HG02623 (cell line): ENCODE data around the gene MYO1B.
A peak's percentile ranks its signal among the peaks of the same experiment; 100 is the strongest.

Experiments used
- ATAC-seq: cut with Tn5 transposase; IDR thresholded peaks from one replicate; pipeline ENCODE4 v1.9.1; 2021; ENCODE audit warnings: moderate library complexity; ENCODE audit not compliant: unreplicated experiment

MYO1B gene

DNA sequence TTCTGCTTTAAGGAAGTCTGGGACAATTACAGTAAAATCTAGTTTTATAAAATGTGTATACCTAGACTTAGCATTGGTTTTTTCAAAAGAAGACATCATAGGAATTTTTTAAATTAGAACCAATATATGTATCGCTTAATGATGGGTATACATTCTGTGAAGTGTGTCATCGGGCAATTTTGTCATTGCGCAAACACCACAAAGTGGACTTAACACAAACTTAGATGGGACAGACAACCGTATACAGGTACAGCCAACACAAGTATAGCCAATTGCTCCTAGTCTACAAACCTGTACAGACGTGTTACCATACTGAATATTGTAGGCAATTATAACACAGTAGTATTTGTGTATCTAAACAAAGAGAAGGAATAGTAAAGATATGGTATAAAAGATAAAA is 12.7 kb downstream of the MYO1B start:
- no peak for ATAC-seq

DNA sequence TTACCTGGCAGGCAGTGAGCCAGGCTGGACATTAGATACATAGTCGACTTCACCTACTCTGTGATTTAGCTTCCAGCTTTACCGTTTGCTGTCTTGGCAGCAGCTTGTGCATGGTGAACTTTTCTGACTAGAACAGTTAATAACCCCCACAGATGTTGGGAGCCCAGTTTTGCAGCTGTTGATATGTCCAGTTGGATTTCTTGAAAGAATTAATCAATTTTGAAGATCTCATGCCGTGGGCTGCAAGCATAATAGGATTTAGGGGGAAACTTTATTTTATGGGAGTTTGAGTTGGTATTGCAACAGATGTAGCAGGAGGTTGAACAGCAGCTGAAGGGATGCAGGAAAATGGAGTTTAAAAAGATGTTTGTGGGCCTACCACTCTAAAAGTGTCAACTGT is 13.8 kb downstream of the MYO1B start:
- ATAC-seq, result no peak

DNA sequence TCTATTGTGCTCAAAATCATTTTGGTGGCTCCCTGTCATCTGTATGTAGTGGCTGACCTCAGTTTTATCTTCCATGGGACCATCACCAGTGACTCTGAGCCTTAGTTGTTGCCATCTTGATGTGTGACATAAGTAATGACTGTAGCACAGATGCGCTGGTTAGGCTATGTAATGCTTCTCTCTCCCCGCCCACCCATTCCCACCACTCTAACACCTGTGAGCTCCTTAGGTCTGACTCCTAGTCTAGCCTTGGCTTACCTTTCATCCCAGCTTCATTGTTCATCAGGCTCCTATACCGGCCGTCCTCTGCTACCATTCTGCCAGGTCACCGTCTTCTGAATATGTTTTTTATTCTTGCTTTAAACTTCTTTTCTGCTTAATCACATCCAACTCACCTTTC is 17.2 kb downstream of the MYO1B start:
- ATAC-seq, result no peak

DNA sequence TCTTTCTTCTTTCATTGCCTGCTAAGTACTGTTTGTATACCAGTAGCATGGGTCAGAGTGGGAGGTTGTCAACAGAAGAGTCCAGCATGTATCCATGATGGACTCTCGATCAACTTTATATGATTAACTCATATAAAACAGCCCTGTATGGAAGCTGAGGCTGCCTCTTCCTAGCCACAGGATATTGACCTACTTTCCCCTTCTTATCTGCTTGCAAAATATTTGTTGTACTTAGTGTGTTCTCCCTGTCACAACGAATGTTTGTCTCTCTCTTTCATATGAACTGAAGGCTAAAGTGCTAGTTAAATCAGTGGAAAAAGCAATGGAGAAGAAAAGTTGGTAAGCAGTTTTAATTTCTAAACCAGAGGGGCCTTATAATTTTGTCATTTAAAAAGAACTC is 17.8 kb downstream of the MYO1B start:
- no peak for ATAC-seq

GRCh38 chr2:191264647-191265081 is 19.5 kb downstream of the MYO1B start:
- no peak for ATAC-seq

GRCh38 chr2:191265311-191266170 is 20.3 kb downstream of the MYO1B start:
- ATAC-seq, result no peak

DNA sequence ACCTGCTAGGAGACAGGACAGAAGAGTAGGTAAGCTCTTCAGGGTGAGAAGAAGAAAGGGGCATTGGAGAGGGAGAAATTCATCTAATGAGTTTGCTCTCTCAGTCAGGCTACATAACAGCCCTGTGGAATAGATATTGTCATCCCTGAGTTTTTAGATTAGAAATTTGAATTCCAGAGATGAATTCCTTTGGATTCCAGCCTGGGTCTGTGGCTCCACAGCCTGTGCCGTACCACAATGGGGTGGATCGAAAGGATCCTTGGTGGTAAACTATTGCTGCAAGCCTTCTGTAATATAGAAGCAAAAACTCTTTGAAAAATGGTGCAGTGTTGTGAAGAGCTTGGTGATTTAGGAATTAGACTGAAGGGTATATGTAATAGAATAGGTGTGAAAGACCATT is 21.0 kb downstream of the MYO1B start:
- no peak for ATAC-seq

GRCh38 chr2:191268596-191268995 is 23.4 kb downstream of the MYO1B start:
- ATAC-seq, result no peak

- no peak for ATAC-seq
Observed at GRCh38 chr2:191270306-191271161, 25.3 kb downstream of the MYO1B start.

- ATAC-seq, result no peak
Observed at GRCh38 chr2:191272064-191272463, 26.9 kb downstream of the MYO1B start.

DNA sequence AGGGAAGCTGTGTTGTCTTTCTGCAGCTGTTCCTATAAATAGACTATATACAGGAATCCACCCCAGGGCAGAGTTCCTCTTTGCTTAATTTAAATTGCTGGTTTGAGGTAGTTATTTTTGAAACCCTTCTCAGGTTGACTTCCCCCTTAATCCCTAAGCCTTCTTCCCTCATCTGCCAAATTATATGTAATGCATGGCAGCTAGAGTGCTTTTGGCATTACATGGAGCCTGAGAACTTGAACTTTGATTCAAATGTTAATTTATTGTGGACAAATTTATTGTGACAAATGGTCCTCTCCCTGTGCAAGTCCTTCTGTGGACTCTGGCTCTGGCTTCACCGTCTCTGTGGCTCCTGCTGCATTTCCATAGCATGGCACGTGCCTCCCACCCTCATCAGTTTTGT is 29.2 kb downstream of the MYO1B start:
- ATAC-seq, result peak; percentile 55

DNA sequence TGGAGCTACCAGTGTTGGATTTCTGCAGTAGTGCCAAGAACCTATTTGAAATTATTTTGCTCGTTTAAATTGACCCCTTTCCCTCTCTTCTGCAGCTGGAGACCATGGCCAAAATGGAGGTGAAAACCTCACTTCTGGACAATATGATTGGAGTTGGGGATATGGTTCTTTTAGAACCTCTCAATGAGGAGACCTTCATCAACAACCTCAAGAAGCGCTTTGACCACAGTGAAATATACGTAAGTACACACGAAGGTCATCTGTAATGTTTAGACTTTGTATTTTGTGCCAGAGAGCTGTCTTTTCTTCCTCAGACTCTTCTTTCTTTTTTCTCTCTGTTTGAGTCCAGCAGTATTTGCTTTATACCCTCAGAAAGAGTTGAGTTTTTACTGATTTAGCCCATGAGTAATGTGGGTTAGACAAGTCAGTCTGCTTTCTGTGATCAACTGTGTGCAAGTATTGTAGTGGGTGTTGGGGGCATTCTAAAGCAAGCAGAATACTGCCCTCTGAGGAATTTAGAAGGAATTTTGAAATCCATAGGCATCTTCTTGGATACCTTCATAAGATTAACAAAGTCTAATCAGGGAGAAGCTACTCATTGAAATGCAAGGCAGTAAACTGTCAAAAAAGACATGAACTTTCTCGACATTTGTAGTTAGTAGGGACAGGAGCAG is 31.7 kb downstream of the MYO1B start:
- ATAC-seq, result no peak

DNA sequence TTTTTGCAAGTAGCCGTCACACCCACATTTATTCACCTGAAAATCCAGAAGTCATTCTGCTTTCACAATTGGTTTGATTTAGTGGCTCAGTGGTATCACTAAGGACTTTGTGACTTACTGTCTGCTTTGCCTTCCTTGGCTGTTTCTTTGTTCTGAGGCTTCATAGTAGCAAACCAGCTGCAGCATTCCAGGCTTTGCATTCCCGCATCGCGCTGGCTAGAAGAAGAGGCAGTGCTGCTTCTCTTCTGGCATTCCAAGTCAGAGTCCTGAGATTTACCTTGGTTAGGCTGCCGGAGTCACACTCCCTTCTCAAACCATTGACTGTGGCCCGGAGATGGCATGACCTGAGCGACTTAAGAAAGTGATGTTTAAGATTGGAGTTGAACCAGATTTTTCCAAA is 35.1 kb downstream of the MYO1B start:
- no peak for ATAC-seq

- ATAC-seq, result no peak
Observed at GRCh38 chr2:191280834-191281756, 35.9 kb downstream of the MYO1B start.

GRCh38 chr2:191285252-191285651 is 40.0 kb downstream of the MYO1B start:
- no peak for ATAC-seq

- no peak for ATAC-seq
Observed at GRCh38 chr2:191287820-191288219, 42.6 kb downstream of the MYO1B start.

GRCh38 chr2:191289049-191289448 is 43.8 kb downstream of the MYO1B start:
- ATAC-seq, result no peak

DNA sequence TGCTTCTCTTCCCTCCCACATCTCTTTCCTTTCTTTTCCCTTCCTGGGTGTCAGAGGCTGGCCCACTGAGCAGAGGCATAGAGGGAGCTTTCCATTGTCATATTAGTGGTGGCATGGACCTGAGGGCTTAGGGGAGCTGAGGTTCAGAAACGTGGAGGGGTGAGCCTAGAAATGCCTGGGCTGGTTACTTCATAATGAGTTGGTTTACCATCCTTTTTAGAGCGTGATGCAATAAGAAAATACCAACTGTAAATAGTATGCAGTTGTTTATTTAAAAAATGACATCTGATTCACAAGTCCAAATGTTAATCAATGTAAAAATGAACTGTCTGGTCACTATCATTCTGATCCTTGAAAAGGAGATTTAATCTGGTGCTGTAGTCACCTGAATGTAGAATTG is 46.3 kb downstream of the MYO1B start:
- no peak for ATAC-seq

- no peak for ATAC-seq
Observed at GRCh38 chr2:191292869-191293268, 47.7 kb downstream of the MYO1B start.

GRCh38 chr2:191295088-191295487 is 49.9 kb downstream of the MYO1B start:
- no peak for ATAC-seq
